SIG-M5 treated with dmso at 0.1 percent for 504 hours (cell line): Measurements from ENCODE around the gene SLFN14.
A peak's percentile ranks its signal among the peaks of the same experiment; 100 is the strongest.
"Not testable (repeated sequence)": the region's sequence is repeated elsewhere in the genome, so short reads cannot be mapped to it uniquely, and the experiment has no call there.

ENCODE experiments used
- DNase-seq: peaks from one replicate; lab custom pipeline; 2025; ENCODE audit not compliant: unreplicated experiment; lab: John Stamatoyannopoulos, UW

The SLFN14 gene

DNA sequence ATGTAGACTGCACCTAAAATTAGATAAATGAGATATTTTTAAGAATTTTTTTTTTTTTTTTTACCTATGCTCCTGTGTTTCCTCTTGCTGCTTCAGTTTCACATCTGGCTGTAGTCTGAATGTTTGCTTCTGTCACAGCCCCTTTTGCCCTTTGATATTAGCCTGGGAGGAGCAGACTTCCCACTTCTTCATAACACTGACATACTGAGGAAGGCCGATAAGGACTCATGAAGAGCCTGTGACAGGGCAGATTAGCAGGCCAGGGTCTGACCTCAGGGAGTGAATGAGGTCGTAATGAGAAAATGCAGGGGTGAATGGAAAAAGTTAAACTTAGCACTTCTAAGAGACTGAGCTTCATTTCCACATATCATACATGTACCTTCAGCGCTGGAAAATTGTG, at the start of gene SLFN14:
SLFN14 (minus strand) TSS at position 117 of the 400 bp plus-strand sequence. CDS start 2,757 bp downstream, outside the sequence.
- no peak for DNase-seq

- DNase-seq = no peak
These were observed 49.2 kb upstream of the SLFN14 start for GRCh38 chr17:35609831-35610230.

- DNase-seq = no peak
These were observed 46.7 kb upstream of the SLFN14 start for GRCh38 chr17:35607239-35607847.

DNA sequence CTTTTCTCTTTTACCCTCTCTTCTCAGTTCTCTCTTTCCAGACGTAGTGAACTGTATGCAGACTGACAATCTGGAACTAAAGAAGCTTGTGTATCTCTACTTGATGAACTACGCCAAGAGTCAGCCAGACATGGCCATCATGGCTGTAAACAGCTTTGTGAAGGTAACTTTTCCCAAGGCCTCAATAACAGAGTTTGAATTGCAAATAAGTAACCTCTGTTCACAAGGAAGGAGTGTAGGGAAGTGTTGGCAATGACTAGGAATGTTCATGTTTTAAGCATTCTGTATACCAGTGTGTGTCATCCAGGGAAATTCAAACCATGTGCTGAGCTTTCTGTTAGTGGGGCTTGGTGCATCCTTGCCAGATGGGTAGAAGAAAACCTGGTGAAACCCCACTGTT, 45.1 kb upstream of the SLFN14 start:
- no peak for DNase-seq

GRCh38 chr17:35603674-35604073, 43.1 kb upstream of the SLFN14 start:
- no peak for DNase-seq

- no peak for DNase-seq
These were observed 37.0 kb upstream of the SLFN14 start for GRCh38 chr17:35597604-35598003.

DNA sequence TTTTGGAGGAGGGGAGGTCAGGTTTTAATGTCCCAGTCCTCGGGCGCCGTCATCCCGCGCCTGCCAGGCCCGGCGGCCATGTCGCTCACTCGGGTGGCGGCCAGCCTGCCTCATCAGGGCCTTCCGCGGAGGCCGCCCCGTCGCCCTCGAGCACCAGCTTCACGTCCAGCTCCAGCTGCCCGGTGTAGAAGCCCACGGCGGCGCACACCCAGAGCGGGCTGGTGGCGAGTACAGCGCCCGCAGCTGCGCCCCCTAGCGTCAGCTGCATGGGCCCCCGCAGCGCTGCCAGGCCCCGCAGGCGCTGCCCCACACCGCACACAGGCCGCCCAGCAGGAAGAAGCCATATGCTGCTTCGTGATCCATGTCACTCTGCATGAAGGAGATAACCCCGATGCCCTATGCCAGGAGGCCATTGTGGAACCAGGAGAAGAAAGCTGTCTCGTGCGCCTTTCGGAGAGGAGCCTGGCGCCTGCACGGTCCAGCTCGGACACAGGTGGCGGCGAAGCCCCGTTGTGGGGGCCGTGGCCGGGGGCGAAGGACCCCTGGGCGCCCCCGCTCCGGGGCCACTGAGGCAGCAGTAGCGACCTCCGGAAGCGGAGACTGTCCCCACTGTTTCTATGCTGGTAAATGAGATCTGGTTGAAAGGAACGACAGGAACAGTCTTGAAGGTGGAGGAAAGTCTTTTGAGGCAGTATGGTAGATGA, 36.1 kb upstream of the SLFN14 start:
- no peak for DNase-seq

- no peak for DNase-seq
These were observed 35.5 kb upstream of the SLFN14 start for GRCh38 chr17:35596072-35596471.

DNA sequence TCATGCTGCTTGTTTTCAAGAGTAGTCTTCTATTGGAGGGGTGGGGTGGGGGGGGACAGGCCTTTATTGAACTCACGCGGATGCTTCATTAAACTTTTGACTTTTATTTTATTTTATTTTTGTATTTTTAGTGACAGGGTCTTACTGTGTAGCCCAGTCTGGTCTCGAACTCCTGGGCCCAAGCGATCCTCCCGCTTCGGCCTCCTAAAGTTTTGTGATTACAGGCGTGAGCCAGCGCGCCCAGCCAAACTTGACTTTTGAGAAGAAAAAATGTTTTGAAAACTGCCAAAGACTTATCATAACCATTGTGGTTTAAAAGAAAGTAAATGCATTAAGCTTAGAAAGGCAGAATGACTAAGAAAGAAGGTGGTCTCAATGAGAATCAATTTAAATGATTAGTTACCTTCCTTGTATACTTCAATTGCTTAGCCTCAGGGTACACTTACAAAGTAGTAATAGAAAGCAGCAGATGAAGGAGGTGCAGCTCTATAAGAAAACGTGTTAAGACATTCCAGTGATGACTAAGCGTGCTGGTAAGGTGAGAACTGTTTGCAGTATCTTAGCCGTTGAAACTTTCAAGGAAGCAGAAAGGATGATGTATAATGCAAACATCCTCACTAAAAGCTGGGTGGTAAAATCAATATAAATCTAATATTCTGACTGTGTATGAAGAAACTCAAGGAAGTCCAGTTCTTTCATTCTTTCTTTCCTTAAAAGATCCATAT, 27.7 kb upstream of the SLFN14 start:
- peak; percentile 46 for DNase-seq

DNA sequence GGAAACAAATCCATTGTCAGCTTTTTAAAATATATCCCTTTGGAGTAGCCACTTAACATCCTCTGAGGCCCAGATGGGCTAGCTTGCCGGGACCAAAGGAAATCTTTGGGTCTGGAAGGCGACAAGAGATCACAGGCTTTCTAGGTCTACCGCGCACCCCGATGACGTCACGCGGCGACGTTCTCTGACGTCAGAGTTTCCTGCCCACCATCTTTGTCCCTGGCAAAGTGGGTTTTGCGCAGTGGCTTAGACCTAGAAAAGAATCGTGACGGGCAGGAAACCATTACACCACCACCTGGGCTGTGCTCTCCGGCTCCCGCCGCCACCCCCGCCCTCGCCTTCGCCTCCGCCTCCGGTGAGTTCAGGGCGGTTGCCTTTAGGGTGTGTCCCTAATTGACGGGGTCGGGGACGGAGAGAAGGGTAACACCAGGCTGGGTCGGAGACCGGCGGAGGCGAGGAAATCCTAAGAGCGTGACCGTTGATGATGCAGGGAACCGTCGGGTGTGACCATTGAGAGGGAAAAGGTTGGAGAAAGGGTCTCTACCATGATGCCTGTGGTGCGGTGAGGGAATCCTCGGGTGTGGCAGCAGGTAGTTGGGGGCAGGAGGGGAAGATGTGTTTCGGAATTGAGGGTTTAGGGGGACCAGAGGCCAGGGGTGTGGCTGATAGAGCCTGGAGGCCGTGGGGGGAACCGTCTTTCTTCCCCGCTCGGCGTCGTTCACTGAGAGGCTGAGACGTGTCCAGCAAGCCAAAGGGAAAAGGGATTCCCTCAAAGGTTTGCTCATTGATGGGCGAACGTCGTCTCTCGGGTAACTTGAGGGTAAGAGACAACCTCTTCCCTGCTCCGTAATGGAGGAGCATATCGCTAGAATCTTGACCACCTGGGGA, 26.7 kb upstream of the SLFN14 start, which contains the start of gene AP2B1:
AP2B1 (plus strand) TSS at position 249 of the 888 bp plus-strand sequence. CDS start 6,709 bp downstream, outside the sequence.
- DNase-seq = peak; percentile 95

- no peak for DNase-seq
These were observed 26.0 kb upstream of the SLFN14 start for GRCh38 chr17:35586569-35587073.

GRCh38 chr17:35584061-35584460, 23.4 kb upstream of the SLFN14 start:
- no peak for DNase-seq

GRCh38 chr17:35578929-35579432, 18.4 kb upstream of the SLFN14 start:
- DNase-seq = no peak

DNA sequence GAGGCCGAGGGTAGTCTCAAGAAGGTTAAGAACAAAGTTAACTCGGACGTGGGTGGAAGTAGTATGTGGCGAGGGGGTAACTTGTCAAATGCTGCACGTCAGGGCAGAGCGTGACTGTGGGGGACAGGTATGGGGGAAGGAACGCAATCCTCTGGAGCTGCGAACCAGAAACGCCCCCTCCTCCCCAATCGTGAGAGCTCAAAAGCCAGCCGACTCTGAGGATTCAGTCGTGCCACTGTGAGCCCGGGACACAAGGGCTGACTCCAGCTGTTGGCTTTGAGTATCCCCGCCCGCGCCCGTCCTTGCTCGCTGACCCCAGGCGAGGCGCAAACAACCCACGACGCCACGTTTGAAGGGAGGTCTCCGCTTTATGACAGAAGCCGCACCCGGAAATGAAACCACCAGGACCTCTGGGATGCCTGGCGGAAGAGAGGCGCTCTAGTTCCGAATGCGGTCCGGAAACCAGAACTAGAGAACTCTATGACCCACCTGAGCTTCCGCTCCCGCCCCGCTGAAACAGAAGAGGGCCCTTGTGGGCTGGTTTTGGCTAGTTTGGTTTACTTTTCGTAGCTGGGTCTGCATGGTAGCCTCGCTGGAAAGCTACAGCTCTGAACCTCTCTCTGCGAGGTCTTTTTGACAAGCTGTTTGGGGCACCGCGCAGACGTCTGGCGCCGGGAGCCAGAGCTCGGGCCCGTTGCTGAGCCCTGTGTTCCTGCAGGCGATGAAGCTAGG, 17.7 kb upstream of the SLFN14 start, which contains the start of gene PEX12:
PEX12 (minus strand) TSS at position 375 of the 732 bp plus-strand sequence. CDS start 550 bp downstream, outside the sequence.
- peak; percentile 95 for DNase-seq

DNA sequence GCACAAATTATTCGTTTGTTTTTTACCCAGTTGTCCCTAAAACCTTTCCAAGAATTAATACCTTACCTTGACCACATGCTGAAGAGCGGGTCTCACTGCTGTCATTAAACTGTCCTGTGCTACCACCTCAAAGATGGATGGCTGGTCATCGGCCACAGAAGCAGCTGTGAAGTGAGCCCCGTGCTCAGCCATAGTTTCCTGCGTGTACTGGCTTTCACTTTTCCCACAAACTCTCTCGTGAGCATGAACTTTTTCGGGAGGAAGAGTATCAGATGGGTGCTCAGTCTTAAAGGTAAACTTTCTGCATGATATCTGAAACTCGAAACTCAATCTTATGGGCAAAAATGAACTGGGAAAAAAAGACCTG, 17.2 kb upstream of the SLFN14 start:
- no peak for DNase-seq

- no peak for DNase-seq
These were observed 15.1 kb upstream of the SLFN14 start for GRCh38 chr17:35575759-35576158.

DNA sequence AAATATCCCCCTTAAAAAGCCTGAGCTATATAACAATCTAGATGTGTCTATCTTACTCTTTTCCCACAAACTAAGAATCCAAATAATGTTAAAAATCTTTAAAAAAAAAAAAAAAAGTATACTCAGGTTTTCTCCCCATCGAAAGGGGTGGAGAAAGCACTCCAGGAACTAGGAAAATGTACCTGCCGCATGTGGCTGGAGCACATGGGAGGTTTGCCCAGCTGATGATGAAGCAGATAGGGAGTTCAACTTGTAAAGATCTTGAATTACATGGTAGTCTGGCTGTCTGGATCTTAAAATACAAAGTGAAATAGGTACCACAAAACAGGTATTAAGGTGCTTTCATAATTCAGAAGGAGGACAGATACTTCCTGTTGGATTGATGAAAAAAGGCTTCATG, 8.8 kb upstream of the SLFN14 start:
- no peak for DNase-seq

DNA sequence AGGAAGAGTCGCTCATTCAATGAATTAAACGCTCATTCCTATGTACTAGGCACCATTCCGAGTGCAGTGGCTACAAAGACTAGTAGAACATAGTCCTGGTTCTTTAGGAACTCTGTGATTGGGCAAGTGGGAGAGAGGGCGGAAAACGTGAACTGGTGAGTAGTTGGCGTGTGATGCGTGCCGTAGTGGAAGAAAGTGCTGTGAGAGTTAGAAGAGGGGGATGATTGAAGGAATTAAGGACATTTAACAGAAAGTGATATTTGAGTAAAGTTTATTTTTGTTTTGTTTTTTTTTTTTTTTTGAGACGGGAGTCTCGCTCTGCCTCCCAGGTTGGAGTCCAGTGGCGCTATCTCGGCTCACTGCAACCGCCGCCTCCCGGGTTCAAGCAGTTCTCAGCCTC, 7.9 kb upstream of the SLFN14 start:
- peak; percentile 53 for DNase-seq

DNA sequence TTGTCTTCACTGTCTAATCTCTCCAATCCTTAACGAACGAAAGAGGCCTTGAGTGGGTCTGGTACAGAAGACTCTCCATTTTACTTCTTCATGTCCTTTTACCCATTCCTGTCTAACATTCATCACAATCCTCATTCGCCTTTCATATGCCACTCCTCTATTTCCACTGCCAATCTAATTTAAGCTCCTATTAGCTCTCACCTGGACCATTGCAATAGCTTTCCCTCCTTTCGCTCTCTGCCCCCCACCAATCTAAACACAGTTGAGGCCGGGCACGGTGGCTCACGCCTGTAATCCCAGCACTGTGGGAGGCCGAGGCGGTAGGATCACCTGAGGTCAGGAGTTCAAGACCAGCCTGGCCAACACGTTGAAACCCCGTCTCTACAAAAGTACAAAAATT, 6.3 kb upstream of the SLFN14 start:
- DNase-seq = no peak

GRCh38 chr17:35563181-35563580, 2.6 kb upstream of the SLFN14 start:
- DNase-seq = not testable (repeated sequence)
